ENCODE results near the gene LHX5.

LHX5 gene

DNA sequence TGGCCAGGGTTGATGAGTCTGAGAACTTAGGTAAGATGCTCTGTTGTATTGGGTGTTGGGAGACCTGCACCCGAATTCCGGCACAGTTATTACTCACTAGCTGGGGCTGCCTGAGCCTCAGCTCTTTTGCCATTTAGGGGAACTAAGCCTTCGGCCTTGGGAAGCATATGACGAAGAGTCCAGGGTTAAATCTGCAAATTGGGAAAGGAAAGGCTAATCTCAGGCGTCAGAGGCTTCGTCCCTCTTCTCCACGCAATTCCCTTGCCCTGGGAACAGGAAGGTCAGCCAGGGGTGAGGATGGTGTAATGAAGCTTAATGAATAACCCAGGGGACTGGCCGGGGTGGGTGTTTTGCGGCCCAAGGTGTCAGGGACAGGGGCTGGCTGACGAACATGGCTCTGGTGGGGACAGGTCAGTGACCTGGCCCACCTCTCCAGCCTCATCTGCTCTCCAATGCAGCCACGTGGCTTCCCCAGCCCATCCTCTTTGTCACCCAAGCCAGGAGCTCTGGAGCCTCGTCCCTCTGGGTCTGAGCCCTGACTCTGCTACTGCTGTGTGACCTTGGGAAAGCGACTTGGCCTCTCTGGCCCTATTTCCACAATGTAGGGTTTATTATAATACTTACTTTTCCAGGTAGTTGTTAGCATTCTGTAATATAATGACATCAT, 53.3 kb downstream of the LHX5 start:
- TF ChIP-seq, protein P1, sequence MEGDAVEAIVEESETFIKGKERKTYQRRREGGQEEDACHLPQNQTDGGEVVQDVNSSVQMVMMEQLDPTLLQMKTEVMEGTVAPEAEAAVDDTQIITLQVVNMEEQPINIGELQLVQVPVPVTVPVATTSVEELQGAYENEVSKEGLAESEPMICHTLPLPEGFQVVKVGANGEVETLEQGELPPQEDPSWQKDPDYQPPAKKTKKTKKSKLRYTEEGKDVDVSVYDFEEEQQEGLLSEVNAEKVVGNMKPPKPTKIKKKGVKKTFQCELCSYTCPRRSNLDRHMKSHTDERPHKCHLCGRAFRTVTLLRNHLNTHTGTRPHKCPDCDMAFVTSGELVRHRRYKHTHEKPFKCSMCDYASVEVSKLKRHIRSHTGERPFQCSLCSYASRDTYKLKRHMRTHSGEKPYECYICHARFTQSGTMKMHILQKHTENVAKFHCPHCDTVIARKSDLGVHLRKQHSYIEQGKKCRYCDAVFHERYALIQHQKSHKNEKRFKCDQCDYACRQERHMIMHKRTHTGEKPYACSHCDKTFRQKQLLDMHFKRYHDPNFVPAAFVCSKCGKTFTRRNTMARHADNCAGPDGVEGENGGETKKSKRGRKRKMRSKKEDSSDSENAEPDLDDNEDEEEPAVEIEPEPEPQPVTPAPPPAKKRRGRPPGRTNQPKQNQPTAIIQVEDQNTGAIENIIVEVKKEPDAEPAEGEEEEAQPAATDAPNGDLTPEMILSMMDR (IDR thresholded peaks at IDR 0.05; ENCODE audit: low read depth, low read length): no peak
- H3K4me3 ChIP-seq (replicated peaks in 1 of 2; ENCODE audit: low read depth in 2 of 2, low read length in 2 of 2): no peak overlapping the region
- peak; percentile 26 to 79 for DNase-seq (ENCODE audit: low read depth in 2 of 2)

DNA sequence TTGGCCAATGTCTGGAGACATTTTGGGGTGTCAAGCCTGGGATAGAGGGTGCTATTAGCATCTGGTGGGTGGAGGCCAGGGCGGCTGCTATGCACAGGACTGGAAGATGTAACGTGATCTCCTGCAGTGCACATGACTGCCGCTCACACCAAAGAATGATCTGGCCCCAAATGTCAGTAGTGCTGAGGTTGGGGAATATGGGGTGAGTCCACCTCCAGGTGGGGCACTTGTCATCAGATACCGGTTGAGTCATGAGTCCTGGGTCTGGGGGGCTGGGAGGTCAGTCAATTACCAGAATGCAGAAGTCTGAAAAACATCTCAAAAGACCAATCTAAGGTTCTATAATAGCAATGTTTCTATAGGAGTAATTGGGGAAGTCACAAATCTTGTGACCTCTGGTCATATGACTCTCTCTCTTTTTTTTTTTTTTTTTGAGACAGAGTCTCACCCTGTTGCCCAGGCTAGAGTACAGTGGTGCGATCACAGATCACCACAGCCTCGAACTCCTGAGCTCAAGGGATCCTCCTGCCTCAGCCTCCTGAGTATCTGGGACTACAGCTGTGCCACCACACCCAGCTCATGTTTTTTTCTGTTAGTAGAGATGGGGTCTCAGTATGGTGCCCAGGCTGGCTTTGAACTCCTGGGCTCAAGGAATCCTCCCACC, 55.4 kb downstream of the LHX5 start:
- no peak overlapping the region for H3K4me3 ChIP-seq (replicated peaks in 1 of 2; ENCODE audit: low read depth in 2 of 2, low read length in 2 of 2)
- TF ChIP-seq, protein P1 (IDR thresholded peaks at IDR 0.05; ENCODE audit: low read depth, low read length): no peak
- no peak for DNase-seq (ENCODE audit: low read depth in 2 of 2)

DNA sequence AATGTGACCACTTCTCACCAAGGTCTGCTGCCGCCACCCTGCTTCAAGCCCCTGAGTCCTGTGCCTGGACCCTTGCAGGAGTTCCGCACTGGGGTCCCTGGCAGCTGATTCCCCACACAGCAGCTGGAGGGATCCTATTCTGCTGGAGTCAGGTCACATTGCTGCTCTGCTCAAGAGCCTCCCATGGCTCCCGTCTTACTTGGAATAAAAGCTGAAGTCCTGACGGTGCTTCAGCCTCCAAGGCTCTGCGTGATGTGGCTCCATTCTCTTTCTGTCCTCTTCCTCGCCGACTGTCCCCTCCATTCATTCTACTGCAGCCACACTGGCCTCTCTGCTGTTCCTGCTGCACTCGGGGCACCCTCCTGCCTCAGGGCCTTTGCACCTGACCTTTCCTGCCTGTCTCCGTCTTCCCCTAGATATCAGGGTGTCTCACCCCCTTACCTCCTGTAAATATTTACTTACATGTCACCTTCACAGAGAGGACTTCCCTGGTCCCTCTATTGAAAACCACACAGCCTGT, 57.1 kb downstream of the LHX5 start:
- H3K4me3 ChIP-seq (replicated peaks in 1 of 2; ENCODE audit: low read depth in 2 of 2, low read length in 2 of 2): no peak overlapping the region
- no peak for DNase-seq (ENCODE audit: low read depth in 2 of 2)
- TF ChIP-seq, protein P1 (IDR thresholded peaks at IDR 0.05; ENCODE audit: low read depth, low read length): no peak

DNA sequence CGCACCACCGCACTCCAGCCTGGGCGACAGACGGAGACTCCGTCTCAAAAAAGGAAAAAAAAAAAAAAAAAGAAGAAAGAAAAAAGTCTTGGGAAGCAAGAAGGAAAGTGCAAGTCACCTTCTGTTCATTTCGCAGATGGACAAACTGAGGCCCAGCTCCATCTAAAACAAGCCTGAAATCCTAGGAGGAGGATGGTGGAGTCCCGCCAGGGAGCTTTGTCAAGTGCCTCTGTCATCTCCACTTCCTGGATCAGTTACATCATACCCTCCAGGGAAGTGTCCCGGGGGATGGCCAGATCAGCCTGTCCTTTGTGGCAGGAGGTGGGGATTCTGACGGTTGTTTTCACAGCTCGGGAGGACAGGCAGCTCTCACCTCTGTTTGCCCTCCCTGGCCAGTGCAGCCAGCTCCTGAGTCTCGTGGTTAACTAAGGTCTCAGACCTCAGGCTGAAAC, 58.2 kb downstream of the LHX5 start:
- TF ChIP-seq, protein P1 (IDR thresholded peaks at IDR 0.05; ENCODE audit: low read depth, low read length): no peak
- no peak overlapping the region for H3K4me3 ChIP-seq (replicated peaks in 1 of 2; ENCODE audit: low read depth in 2 of 2, low read length in 2 of 2)
- DNase-seq (ENCODE audit: low read depth in 2 of 2): peak; percentile 49 to 55

All from cardiac fibroblast (primary cell).